Fibroblast of lung (primary cell): ENCODE data around the gene ACACB. TPM values are rescaled to one million over a fixed set of nuclear protein-coding genes. Genes with fewer than 3 reads are reported as not detected.

ENCODE experiments used
- DNase-seq, 2 donors: peaks; one replicate each; pipeline versions ENCODE4 v3.0.0 to v3.0.0-alpha.2; 2010; ENCODE audit warnings: low read depth in 2 of 2
- H2AFZ ChIP-seq: 2 replicates; pipeline ENCODE4 v1.5.1; 2012; ENCODE audit warnings: low read length, control low read depth, inconsistent platforms
- H3K27ac ChIP-seq: 2 replicates; pipeline ENCODE4 v1.5.1; 2011; ENCODE audit warnings: low read length, control low read depth; ENCODE audit not compliant: insufficient read depth
- H3K27me3 ChIP-seq: 2 replicates; pipeline ENCODE4 v1.5.1; 2011; ENCODE audit warnings: mild to moderate bottlenecking, low read length; ENCODE audit not compliant: control insufficient read depth, insufficient read depth
- H3K36me3 ChIP-seq: 2 replicates; pipeline ENCODE4 v1.5.1; 2011; ENCODE audit warnings: low read length; ENCODE audit not compliant: control insufficient read depth, insufficient read depth
- H3K4me1 ChIP-seq: 2 replicates; pipeline ENCODE4 v1.5.1; 2011; ENCODE audit warnings: low read length; ENCODE audit not compliant: control insufficient read depth, insufficient read depth; ENCODE audit errors: extremely low read depth
- H3K4me2 ChIP-seq: 2 replicates; pipeline ENCODE4 v1.5.1; 2011; ENCODE audit warnings: low read length, control low read depth; ENCODE audit not compliant: insufficient read depth; ENCODE audit errors: extremely low read depth
- H3K4me3 ChIP-seq, 4 experiments: fragments of 200-600 bp in 1 of 4; sonication (generic) in 1 of 4; replicated peaks in 1 of 4; 2 replicates each; pipeline ENCODE4 v1.5.1; 2011 to 2016; ENCODE audit warnings: low read length in 4 of 4, low read depth in 3 of 4, mild to moderate bottlenecking in 3 of 4, control low read depth in 2 of 4, inconsistent platforms in 1 of 4, mixed read lengths in 1 of 4; ENCODE audit not compliant: insufficient read depth in 1 of 4; ENCODE audit errors: control extremely low read depth in 1 of 4
- H3K79me2 ChIP-seq: 2 replicates; pipeline ENCODE4 v1.5.1; 2012; ENCODE audit warnings: mild to moderate bottlenecking, low read length, inconsistent platforms; ENCODE audit not compliant: control insufficient read depth, insufficient read depth
- H3K9ac ChIP-seq: 2 replicates; pipeline ENCODE4 v1.5.1; 2011; ENCODE audit warnings: mild to moderate bottlenecking, low read length, control low read depth; ENCODE audit not compliant: insufficient read depth
- H3K9me3 ChIP-seq: 2 replicates; pipeline ENCODE4 v1.5.1; 2012; ENCODE audit warnings: low read depth, low read length; ENCODE audit not compliant: control insufficient read depth, insufficient read depth
- H4K20me1 ChIP-seq: 2 replicates; pipeline ENCODE4 v1.5.1; 2011; ENCODE audit warnings: low read length; ENCODE audit not compliant: control insufficient read depth, insufficient read depth; ENCODE audit errors: extremely low read depth
- EZH2 ChIP-seq: IDR thresholded peaks from 2 replicates; pipeline ENCODE4 v1.5.1; 2012; ENCODE audit warnings: low read length, control low read depth, mild to moderate bottlenecking; ENCODE audit errors: missing control alignments
- polyA plus RNA-seq, 2 donors: library from polyadenylated mRNA; depleted of rRNA in 1 of 2; stranded (reverse) in 1 of 2; unstranded in 1 of 2; fragments of >200 nt; gene quantifications; 2 replicates each; pipeline ENCODE4 v1.2.1, GENCODE V29; 2011 to 2012; ENCODE audit warnings: missing spikeins in 1 of 2
- total RNA-seq: library from RNA; depleted of rRNA; stranded (reverse); fragments of >200 nt; gene quantifications from 2 replicates; pipeline ENCODE4 v1.2.1, GENCODE V29; 2014
- TF ChIP-seq, protein P1 (sequence below), 2 donors: IDR thresholded peaks in 1 of 2; conservative IDR thresholded peaks in 1 of 2; 1 replicate in 1 of 2; 2 replicates in 1 of 2; pipeline ENCODE4 v1.5.1; 2011 to 2012; ENCODE audit warnings: low read length in 2 of 2, control low read depth in 1 of 2, inconsistent platforms in 1 of 2, low read depth in 1 of 2, mild to moderate bottlenecking in 1 of 2

Gene ACACB
- total and polyA plus RNA-seq, 2 donors (not counting 1 experiment from before 2014, with no cell fraction given): 1.5 to 9.1 TPM

DNA sequence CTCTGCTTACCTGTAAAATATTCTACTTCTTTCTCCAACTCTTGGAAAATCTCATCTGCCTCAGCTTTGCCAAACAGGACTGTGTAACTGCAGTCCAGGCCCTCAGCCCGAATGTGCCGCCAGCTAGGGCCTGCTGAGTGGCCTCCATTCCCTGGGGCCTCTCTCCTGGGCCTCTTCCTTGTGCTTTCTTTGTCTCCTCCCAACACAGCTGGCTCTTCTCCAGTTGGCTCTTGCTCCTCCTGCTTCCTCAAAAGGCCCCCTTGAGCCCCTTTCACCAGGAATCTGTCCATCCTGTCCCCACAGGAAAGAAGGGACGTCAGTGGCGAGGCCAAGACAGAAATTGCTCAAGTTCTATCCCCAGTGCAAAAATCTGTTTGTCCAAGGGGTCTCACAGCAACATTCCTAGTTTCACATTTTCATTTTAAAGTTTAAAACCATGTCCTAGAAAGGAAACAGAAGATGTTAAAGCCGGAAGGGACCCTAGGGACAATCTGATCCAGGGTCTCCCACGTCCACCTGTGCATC is 23.8 kb upstream of the ACACB start:
- Histone ChIP-seq H4K20me1 (no peaks in the 10 kb centered on the region), H3K36me3 (peaks cover 3% of the 10 kb centered on the region), H2AFZ (peak overlapping the region; percentile 90), H3K4me1 (peaks cover 6% of the 10 kb centered on the region), H3K27ac (peak overlapping the region; percentile 74), H3K9me3 (no peaks in the 10 kb centered on the region), H3K4me2 (peak overlapping the region; percentile 92), H3K9ac (no peak overlapping the region), H3K27me3 (no peaks in the 10 kb centered on the region), H3K4me3 (peak overlapping the region; percentile 47 to 86 (median 66)), H3K79me2 (peaks cover 3% of the 10 kb centered on the region)
- no peak for DNase-seq
- TF ChIP-seq, protein P1, sequence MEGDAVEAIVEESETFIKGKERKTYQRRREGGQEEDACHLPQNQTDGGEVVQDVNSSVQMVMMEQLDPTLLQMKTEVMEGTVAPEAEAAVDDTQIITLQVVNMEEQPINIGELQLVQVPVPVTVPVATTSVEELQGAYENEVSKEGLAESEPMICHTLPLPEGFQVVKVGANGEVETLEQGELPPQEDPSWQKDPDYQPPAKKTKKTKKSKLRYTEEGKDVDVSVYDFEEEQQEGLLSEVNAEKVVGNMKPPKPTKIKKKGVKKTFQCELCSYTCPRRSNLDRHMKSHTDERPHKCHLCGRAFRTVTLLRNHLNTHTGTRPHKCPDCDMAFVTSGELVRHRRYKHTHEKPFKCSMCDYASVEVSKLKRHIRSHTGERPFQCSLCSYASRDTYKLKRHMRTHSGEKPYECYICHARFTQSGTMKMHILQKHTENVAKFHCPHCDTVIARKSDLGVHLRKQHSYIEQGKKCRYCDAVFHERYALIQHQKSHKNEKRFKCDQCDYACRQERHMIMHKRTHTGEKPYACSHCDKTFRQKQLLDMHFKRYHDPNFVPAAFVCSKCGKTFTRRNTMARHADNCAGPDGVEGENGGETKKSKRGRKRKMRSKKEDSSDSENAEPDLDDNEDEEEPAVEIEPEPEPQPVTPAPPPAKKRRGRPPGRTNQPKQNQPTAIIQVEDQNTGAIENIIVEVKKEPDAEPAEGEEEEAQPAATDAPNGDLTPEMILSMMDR (conservative IDR thresholded peaks at IDR 0.05 in 1 of 2, IDR thresholded peaks at IDR 0.05 in 1 of 2; ENCODE audit: low read depth in 1 of 2, low read length in 2 of 2): no peak
- no peak for TF ChIP-seq EZH2

GRCh38 chr12:109093022-109093918 is 23.1 kb upstream of the ACACB start, which contains the start of gene ALKBH2:
TSS of gene ALKBH2 (minus strand) at chr12:109093472. CDS start at chr12:109092786, 686 bp downstream.
- H3K4me3 ChIP-seq: peak within 1 kb of the TSS; percentile 47 to 86 (median 66)
- peaks cover 1% of the 10 kb centered on the region for H3K36me3 ChIP-seq
- H3K9me3 ChIP-seq: no peaks in the 10 kb centered on the region
- peak within 1 kb of the TSS; percentile 41 for H3K9ac ChIP-seq
- H4K20me1 ChIP-seq: no peaks in the 10 kb centered on the region
- no peak for TF ChIP-seq EZH2
- TF ChIP-seq, protein P1 (conservative IDR thresholded peaks at IDR 0.05 in 1 of 2, IDR thresholded peaks at IDR 0.05 in 1 of 2; ENCODE audit: low read depth in 1 of 2, low read length in 2 of 2): peak; percentile 87 to 94
- peak within 1 kb of the TSS; percentile 92 for H3K4me2 ChIP-seq
- H3K27ac ChIP-seq: peak within 1 kb of the TSS; percentile 74
- H3K27me3 ChIP-seq: no peaks in the 10 kb centered on the region
- H2AFZ ChIP-seq: peak within 1 kb of the TSS; percentile 90
- peaks cover 3% of the 10 kb centered on the region for H3K79me2 ChIP-seq
- H3K4me1 ChIP-seq: peaks cover 6% of the 10 kb centered on the region
- DNase-seq: peak; percentile 84 to 89

GRCh38 chr12:109097140-109097434 is 19.3 kb upstream of the ACACB start:
- TF ChIP-seq EZH2: no peak
- TF ChIP-seq, protein P1 (conservative IDR thresholded peaks at IDR 0.05 in 1 of 2, IDR thresholded peaks at IDR 0.05 in 1 of 2; ENCODE audit: low read depth in 1 of 2, low read length in 2 of 2): no peak
- DNase-seq: no peak
- no peak overlapping the region for H3K9ac ChIP-seq

More at GRCh38 chr12:109097140-109097434, 19.3 kb upstream of the ACACB start:
- H3K9me3 ChIP-seq: no peaks in the 10 kb centered on the region
- H4K20me1 ChIP-seq: no peaks in the 10 kb centered on the region
- H3K27ac ChIP-seq: no peak overlapping the region
- H3K4me2 ChIP-seq: peak overlapping the region; percentile 66
- H3K79me2 ChIP-seq: peaks cover 8% of the 10 kb centered on the region
- H3K4me1 ChIP-seq: peaks cover 8% of the 10 kb centered on the region
- no peaks in the 10 kb centered on the region for H3K27me3 ChIP-seq
- peak overlapping the region; percentile 46 to 73 (median 58) for H3K4me3 ChIP-seq
- H2AFZ ChIP-seq: peak overlapping the region; percentile 16
- H3K36me3 ChIP-seq: peaks cover 1% of the 10 kb centered on the region
